HG02885 (cell line): ENCODE measurements around the gene GPR27.

Experiments used
- ATAC-seq: cut with Tn5 transposase; IDR thresholded peaks from one replicate; pipeline ENCODE4 v1.9.1; 2021; ENCODE audit warnings: mild to moderate bottlenecking; ENCODE audit not compliant: unreplicated experiment, poor library complexity

Gene GPR27

GRCh38 chr3:71784201-71784913 is 30.7 kb downstream of the GPR27 start:
- ATAC-seq = no peak

GRCh38 chr3:71784914-71785531 is 31.4 kb downstream of the GPR27 start, which contains the start of gene PROK2:
Gene PROK2 (minus strand): TSS chr3:71785148. CDS start chr3:71785052, 96 bp downstream.
- peak; percentile 51 for ATAC-seq

GRCh38 chr3:71785532-71786216 is 32.0 kb downstream of the GPR27 start:
- peak; percentile 6 for ATAC-seq

- ATAC-seq = no peak
These were observed 32.5 kb downstream of the GPR27 start for GRCh38 chr3:71786217-71786549.

GRCh38 chr3:71786551-71786950 is 32.9 kb downstream of the GPR27 start:
- no peak for ATAC-seq

GRCh38 chr3:71787851-71788405 is 34.3 kb downstream of the GPR27 start:
- ATAC-seq = no peak

- no peak for ATAC-seq
These were observed 36.3 kb downstream of the GPR27 start for GRCh38 chr3:71789922-71790321.

- ATAC-seq = no peak
These were observed 38.0 kb downstream of the GPR27 start for GRCh38 chr3:71791634-71792033.

- no peak for ATAC-seq
These were observed 42.6 kb downstream of the GPR27 start for GRCh38 chr3:71796290-71796689.

GRCh38 chr3:71797455-71797854 is 43.8 kb downstream of the GPR27 start:
- ATAC-seq = no peak

GRCh38 chr3:71800023-71800422 is 46.4 kb downstream of the GPR27 start:
- no peak for ATAC-seq

GRCh38 chr3:71801986-71802385 is 48.3 kb downstream of the GPR27 start:
- ATAC-seq = no peak

GRCh38 chr3:71803248-71803647 is 49.6 kb downstream of the GPR27 start:
- ATAC-seq = no peak

GRCh38 chr3:71805199-71805598 is 51.5 kb downstream of the GPR27 start:
- ATAC-seq = no peak

GRCh38 chr3:71805691-71806090 is 52.0 kb downstream of the GPR27 start:
- ATAC-seq = no peak
